Measurements from ENCODE around the gene MARS2.
"Not testable (repeated sequence)": the region's sequence is repeated elsewhere in the genome, so short reads cannot be mapped to it uniquely, and the experiment has no call there.

MARS2 gene

GRCh38 chr2:197707316-197708213 is 2.4 kb downstream of the MARS2 start:
- peak in 2 of 6 experiments; percentile 24 to 35 for DNase-seq

GRCh38 chr2:197708331-197708730 is 3.2 kb downstream of the MARS2 start:
- DNase-seq: no peak

GRCh38 chr2:197709140-197709539 is 4.0 kb downstream of the MARS2 start:
- DNase-seq: not testable (repeated sequence)

GRCh38 chr2:197710424-197711042 is 5.4 kb downstream of the MARS2 start:
- DNase-seq: no peak

GRCh38 chr2:197711578-197711977 is 6.4 kb downstream of the MARS2 start:
- no peak for DNase-seq

GRCh38 chr2:197713271-197713670 is 8.1 kb downstream of the MARS2 start:
- DNase-seq: no peak

GRCh38 chr2:197717863-197718262 is 12.7 kb downstream of the MARS2 start:
- DNase-seq: no peak

GRCh38 chr2:197727011-197727410 is 21.8 kb downstream of the MARS2 start:
- DNase-seq: no peak

GRCh38 chr2:197728555-197729544 is 23.7 kb downstream of the MARS2 start:
- not testable (repeated sequence) for DNase-seq

GRCh38 chr2:197740200-197740599 is 35.0 kb downstream of the MARS2 start:
- no peak for DNase-seq

Data from stimulated activated naive CD4-positive, alpha-beta T cell (primary cell).